Measurements from ENCODE around the gene CGREF1. TPM values are rescaled to one million over a fixed set of nuclear protein-coding genes. Genes with fewer than 3 reads are reported as not detected.

The CGREF1 gene
- total and polyA plus RNA-seq, 4 donors = 0.55 to 0.89 (median 0.69) TPM

- H3K4me3 ChIP-seq = no peak overlapping the region
- H3K36me3 ChIP-seq (ENCODE audit: control insufficient read depth in 4 of 4, insufficient read depth in 4 of 4, low read length in 4 of 4) = peaks cover 0 to 29% (median 21%) of the 10 kb centered on the region in 4 donors
- H3K27ac ChIP-seq (ENCODE audit: low read depth in 1 of 2, low read length in 1 of 2) = no peak overlapping the region
- H3K9ac ChIP-seq (ENCODE audit: insufficient read depth in 1 of 2, low read length in 2 of 2) = no peak overlapping the region
- WGBS, 2 donors = 79 to 82% methylated on average over 11 of the region's 11 CpGs
- TF ChIP-seq CTCF (IDR thresholded peaks at IDR 0.05; ENCODE audit: control extremely low read depth, extremely low read depth) = no peak
- no peaks in the 10 kb centered on the region for H3K9me3 ChIP-seq (ENCODE audit: control insufficient read depth in 4 of 4, insufficient read depth in 3 of 4, low read length in 3 of 4)
- peaks cover 0 to 12% (median 10%) of the 10 kb centered on the region in 5 donors for H3K4me1 ChIP-seq (ENCODE audit: control insufficient read depth in 5 of 5, insufficient read depth in 5 of 5, low read length in 5 of 5)
- DNase-seq (no peak), ATAC-seq (ENCODE audit: insufficient read depth, low FRiP score) (no peak)
- no peaks in the 10 kb centered on the region for H3K27me3 ChIP-seq (ENCODE audit: control insufficient read depth in 3 of 3, insufficient read depth in 3 of 3, low read length in 2 of 3)
Observed at GRCh38 chr2:27128668-27129571, 10.0 kb upstream of the CGREF1 start.

- Histone ChIP-seq H3K27ac (ENCODE audit: low read depth in 1 of 2, low read length in 1 of 2) (no peak overlapping the region), H3K36me3 (ENCODE audit: control insufficient read depth in 4 of 4, insufficient read depth in 4 of 4, low read length in 4 of 4) (peaks cover 0 to 29% (median 19%) of the 10 kb centered on the region in 4 donors), H3K9me3 (ENCODE audit: control insufficient read depth in 4 of 4, insufficient read depth in 3 of 4, low read length in 3 of 4) (no peaks in the 10 kb centered on the region), H3K4me1 (ENCODE audit: control insufficient read depth in 5 of 5, insufficient read depth in 5 of 5, low read length in 5 of 5) (peaks cover 0 to 10% (median 3%) of the 10 kb centered on the region in 5 donors), H3K27me3 (ENCODE audit: control insufficient read depth in 3 of 3, insufficient read depth in 3 of 3, low read length in 2 of 3) (no peaks in the 10 kb centered on the region), H3K4me3 (no peak overlapping the region), H3K9ac (ENCODE audit: insufficient read depth in 1 of 2, low read length in 2 of 2) (no peak overlapping the region)
- whole genome bisulfite sequencing, 2 donors = 88 to 91% methylated on average over 9 of the region's 9 CpGs
- DNase-seq (no peak), ATAC-seq (ENCODE audit: insufficient read depth, low FRiP score) (no peak)
- TF ChIP-seq CTCF (IDR thresholded peaks at IDR 0.05; ENCODE audit: control extremely low read depth, extremely low read depth) = no peak
Observed at GRCh38 chr2:27127883-27128667, 9.1 kb upstream of the CGREF1 start.

- H3K27ac ChIP-seq (ENCODE audit: low read depth in 1 of 2, low read length in 1 of 2) = no peak overlapping the region
- peaks cover 0 to 18% (median 4%) of the 10 kb centered on the region in 4 donors for H3K36me3 ChIP-seq (ENCODE audit: control insufficient read depth in 4 of 4, insufficient read depth in 4 of 4, low read length in 4 of 4)
- peaks cover 0 to 8% (median 0%) of the 10 kb centered on the region in 5 donors for H3K4me1 ChIP-seq (ENCODE audit: control insufficient read depth in 5 of 5, insufficient read depth in 5 of 5, low read length in 5 of 5)
- no peak for DNase-seq
- no peaks in the 10 kb centered on the region for H3K9me3 ChIP-seq (ENCODE audit: control insufficient read depth in 4 of 4, insufficient read depth in 3 of 4, low read length in 3 of 4)
- no peak for ATAC-seq (ENCODE audit: insufficient read depth, low FRiP score)
- H3K27me3 ChIP-seq (ENCODE audit: control insufficient read depth in 3 of 3, insufficient read depth in 3 of 3, low read length in 2 of 3) = peaks cover 0 to 8% (median 4%) of the 10 kb centered on the region in 3 donors
- 55 to 68% methylated on average over 5 of the region's 5 CpGs for WGBS, 2 donors
- no peak for TF ChIP-seq CTCF (IDR thresholded peaks at IDR 0.05; ENCODE audit: control extremely low read depth, extremely low read depth)
- no peak overlapping the region for H3K4me3 ChIP-seq
- H3K9ac ChIP-seq (ENCODE audit: insufficient read depth in 1 of 2, low read length in 2 of 2) = no peak overlapping the region
Observed at GRCh38 chr2:27126252-27126710, 7.4 kb upstream of the CGREF1 start.

Data from lung (tissue), 12 donors.